Ovary (tissue), 9 donors: ENCODE results near the gene SLX4IP. TPM values are rescaled to one million over a fixed set of nuclear protein-coding genes. Genes with fewer than 3 reads are reported as not detected.

ENCODE experiments used
- DNase-seq, 5 donors: peaks; one replicate each; pipeline ENCODE4 v3.0.0-alpha.2; 2019 to 2020
- H3K27ac ChIP-seq, 2 donors: fragments of 200-600 bp; one replicate each; pipeline versions ENCODE4 v1.5.1 to v1.8.0; 2019 to 2022
- H3K27me3 ChIP-seq: fragments of 200-600 bp; one replicate; pipeline ENCODE4 v1.8.0; 2022
- H3K36me3 ChIP-seq: fragments of 200-600 bp; sonication (generic); one replicate; pipeline ENCODE4 v1.5.1; 2019
- H3K4me1 ChIP-seq: one replicate; pipeline ENCODE4 v1.8.1; 2013; ENCODE audit warnings: mild to moderate bottlenecking, moderate library complexity; ENCODE audit not compliant: insufficient read depth
- H3K4me3 ChIP-seq: fragments of 200-600 bp; sonication (generic); one replicate; pipeline ENCODE4 v1.5.1; 2017
- H3K9me3 ChIP-seq, 2 donors: fragments of 200-600 bp in 1 of 2; sonication (generic) in 1 of 2; one replicate each; pipeline versions ENCODE4 v1.5.1 to v1.8.1; 2013 to 2019; ENCODE audit warnings: mild to moderate bottlenecking in 1 of 2, moderate library complexity in 1 of 2
- CTCF ChIP-seq, 3 donors: fragments of 450-650 bp in 2 of 3; fragments of 200-600 bp in 1 of 3; IDR thresholded peaks; one replicate each; pipeline versions ENCODE4 v1.5.1 to v1.8.0; 2016 to 2022; ENCODE audit warnings: antibody characterized with exemption in 3 of 3, mild to moderate bottlenecking in 1 of 3
- EP300 ChIP-seq: sonication (generic); formaldehyde crosslinking; IDR thresholded peaks from one replicate; pipeline ENCODE4 v1.6.1; 2017; ENCODE audit warnings: antibody characterized with exemption
- POLR2A ChIP-seq: fragments of 450-650 bp; IDR thresholded peaks from one replicate; pipeline ENCODE4 v1.6.1; 2017; ENCODE audit warnings: antibody characterized with exemption, mild to moderate bottlenecking, moderate library complexity
- WGBS, 3 donors: extraction: QIAGEN DNeasy Blood & Tissue Kit in 1 of 3; methylation state at CpG; one replicate each; pipeline versions ENCODE4 v1.1.5 to v1.1.7; 2013 to 2017; 5-methylcytosine and 5-hydroxymethylcytosine counted together
- intact Hi-C, 4 donors: fragments of 100-400 bp; cut with DNase I; formaldehyde crosslinking; loops; one replicate each; pipeline versions ENCODE4 v1.11.0 to v1.15.1; 2022 to 2023
- polyA plus RNA-seq, 2 donors: library from polyadenylated mRNA; stranded (reverse); fragments of 200-250 nt in 1 of 2; fragments of 350-450 nt in 1 of 2; fragmentation: Illumina TruSeq in 1 of 2; extraction: RNeasy Lipid Tissue Mini Kit (QIAGEN cat#74804) in 1 of 2; gene quantifications; one replicate each; pipeline ENCODE4 v1.2.3, GENCODE V29; 2013 to 2014
- total RNA-seq, 7 donors: library from RNA; depleted of rRNA in 2 of 7; stranded (reverse); fragments of >200 nt in 2 of 7; fragmentation: NEBNext Ultra II Directional in 3 of 7; extraction: Animal tissue kit (Norgen Biotek cat#: 25700) in 3 of 7; gene quantifications; one replicate each; pipeline versions ENCODE4 v1.1.0 to v1.2.4, GENCODE V29; 2016 to 2023
- donor health status: DM: no; HTN: no; CAD: no; lungs with moderate emphysema.
- donor health status: DM: no; HTN: no; CAD: no.
- donor health status: Bipolar disorder and iron deficiency.
- donor health status: DM: yes; HTN: yes; CAD: no.
- donor health status: DM: no; HTN: no; CAD: no.
- donor health status: DM: yes; HTN: yes; CAD: no.

Gene SLX4IP
- total and polyA plus RNA-seq, 9 donors, result 0.98 to 5.1 (median 2.8) TPM

GRCh38 chr20:10594296-10594868 lies 159.3 kb downstream of the SLX4IP start:
- DNase-seq, result no peak
- Histone ChIP-seq H3K27ac (no peak overlapping the region), H3K27me3 (no peaks in the 10 kb centered on the region), H3K4me1 (peaks cover 1% of the 10 kb centered on the region), H3K36me3 (no peaks in the 10 kb centered on the region), H3K4me3 (no peak overlapping the region), H3K9me3 (no peaks in the 10 kb centered on the region)
- no peak for TF ChIP-seq CTCF (IDR thresholded peaks at IDR 0.05)
- no peak for TF ChIP-seq POLR2A
- intact Hi-C loops, result no loop called here
- WGBS, 3 donors, result 89 to 93% (median 93%) methylated on average over 7 of the region's 7 CpGs

GRCh38 chr20:10595266-10595665 lies 160.2 kb downstream of the SLX4IP start:
- Histone ChIP-seq H3K27ac (no peak overlapping the region), H3K4me3 (no peak overlapping the region), H3K9me3 (no peaks in the 10 kb centered on the region), H3K4me1 (peaks cover 1% of the 10 kb centered on the region), H3K27me3 (no peaks in the 10 kb centered on the region), H3K36me3 (no peaks in the 10 kb centered on the region)
- intact Hi-C loops, result no loop called here
- TF ChIP-seq EP300, result no peak
- TF ChIP-seq POLR2A, result no peak
- TF ChIP-seq CTCF (IDR thresholded peaks at IDR 0.05), result no peak
- WGBS, 3 donors, result 75 to 90% (median 85%) methylated on average over 2 of the region's 2 CpGs
- no peak for DNase-seq

- intact Hi-C loops, result no loop called here
- Histone ChIP-seq H3K27ac (no peak overlapping the region), H3K4me1 (no peaks in the 10 kb centered on the region), H3K9me3 (no peaks in the 10 kb centered on the region), H3K36me3 (no peaks in the 10 kb centered on the region), H3K4me3 (no peak overlapping the region), H3K27me3 (no peaks in the 10 kb centered on the region)
- no peak for DNase-seq
- WGBS, 3 donors, result 84 to 89% (median 84%) methylated on average over 3 of the region's 3 CpGs
- no peak for TF ChIP-seq EP300
- TF ChIP-seq CTCF (IDR thresholded peaks at IDR 0.05), result no peak
- TF ChIP-seq POLR2A, result no peak
Measured at GRCh38 chr20:10595985-10596384, 160.9 kb downstream of the SLX4IP start.

- no peak for DNase-seq
- Histone ChIP-seq H3K4me3 (no peak overlapping the region), H3K9me3 (no peaks in the 10 kb centered on the region), H3K36me3 (no peaks in the 10 kb centered on the region), H3K27ac (no peak overlapping the region), H3K27me3 (no peaks in the 10 kb centered on the region), H3K4me1 (no peaks in the 10 kb centered on the region)
- intact Hi-C loops, result no loop called here
- no peak for TF ChIP-seq CTCF (IDR thresholded peaks at IDR 0.05)
- no peak for TF ChIP-seq EP300
- no peak for TF ChIP-seq POLR2A
- 70 to 80% (median 75%) methylated on average over 4 of the region's 4 CpGs for WGBS, 3 donors
Measured at GRCh38 chr20:10596710-10597121, 161.6 kb downstream of the SLX4IP start.
